Measurements from ENCODE around the gene ACTR3C. TPM values are rescaled to one million over a fixed set of nuclear protein-coding genes. Genes with fewer than 3 reads are reported as not detected.

ACTR3C gene
- 20.7 TPM in 2 replicates for total RNA-seq
- 8.1 TPM for total RNA-seq (2013)
- 4.0 and 5.0 TPM in 2 replicates for polyA plus RNA-seq
- 13.5 and 23.6 TPM in 2 replicates for polyA minus RNA-seq

DNA sequence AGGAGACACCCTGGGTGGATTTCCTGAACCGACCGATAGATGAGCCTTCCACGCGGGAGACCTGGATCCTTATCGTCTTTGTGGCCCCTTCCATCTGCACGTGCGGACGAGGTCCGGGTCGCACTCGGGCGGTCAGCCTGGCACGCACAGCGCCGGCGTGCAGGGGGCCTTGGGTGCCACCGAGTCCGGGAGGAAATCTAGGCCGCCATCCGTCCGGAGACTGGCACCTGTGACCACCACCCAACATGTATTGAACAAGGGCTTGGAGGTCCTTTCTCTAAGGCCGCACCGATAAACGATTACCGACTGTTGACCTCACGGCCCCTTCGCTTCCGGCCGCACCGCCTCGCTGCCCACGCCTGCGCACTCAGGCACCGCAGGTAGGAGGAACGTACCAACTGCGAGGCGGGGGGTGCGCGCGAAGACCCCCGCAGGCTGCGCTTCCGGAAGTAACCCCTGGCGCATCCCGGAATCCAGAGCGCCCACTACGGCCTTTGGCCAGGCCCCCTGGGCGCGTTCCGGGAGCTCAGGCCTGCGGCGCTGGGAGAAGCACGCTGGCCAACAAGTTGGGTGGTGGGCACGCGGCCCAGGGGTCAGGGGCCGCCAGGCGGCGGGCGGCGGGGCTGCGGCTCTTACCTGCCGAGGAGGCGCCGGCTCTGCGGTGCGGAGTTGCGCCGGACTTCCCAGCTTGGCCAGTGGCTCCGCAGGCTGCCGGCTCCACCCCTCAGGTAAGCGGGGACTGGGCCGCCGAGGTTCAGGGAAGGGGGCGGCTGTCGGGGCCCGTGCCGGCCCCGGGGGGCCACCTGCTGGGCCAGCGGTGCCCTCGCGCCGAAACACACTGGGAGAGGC, at the start of gene ACTR3C, which contains the start of gene LRRC61:
Gene ACTR3C, minus strand, starts transcription at position 713 of the 849 bp plus-strand sequence. CDS start 28,249 bp downstream, outside the sequence.
Gene LRRC61, plus strand, starts transcription at position 523 of the 849 bp plus-strand sequence. CDS start 13,507 bp downstream, outside the sequence.
- WGBS (ENCODE audit: insufficient coverage) = 4% methylated on average over 81 of the region's 82 CpGs

More for the DNA sequence above, at the start of gene ACTR3C, which contains the start of gene LRRC61:
- Histone ChIP-seq H3K9ac (ENCODE audit: low read length) (peak within 1 kb of the TSS; percentile 91), H3K79me2 (ENCODE audit: control insufficient read depth, insufficient read depth, low read length) (peaks cover 10% of the 10 kb centered on the region), H3K4me2 (replicated peaks; ENCODE audit: low read depth, low read length, poor library complexity, severe bottlenecking) (peak within 1 kb of the TSS; percentile 86), H3K4me1 (ENCODE audit: control insufficient read depth in 2 of 2, insufficient read depth in 2 of 2, low read length in 2 of 2) (peaks cover 11 to 34% of the 10 kb centered on the region in 2 donors), H3K27me3 (replicated peaks in 1 of 4; ENCODE audit: control extremely low read depth in 1 of 4, control insufficient read depth in 3 of 4, insufficient read depth in 4 of 4, low read length in 3 of 4) (no peaks in the 10 kb centered on the region), H3K9me3 (ENCODE audit: control extremely low read depth in 1 of 3, control insufficient read depth in 2 of 3, insufficient read depth in 1 of 3, low read length in 2 of 3) (peaks cover 0 to 4% (median 0%) of the 10 kb centered on the region in 3 donors), H3K36me3 (replicated peaks in 1 of 2; ENCODE audit: control extremely low read depth in 1 of 2, control insufficient read depth in 1 of 2, extremely low read depth in 1 of 2, insufficient read depth in 2 of 2, low read length in 1 of 2) (peaks cover 0 to 21% of the 10 kb centered on the region in 2 experiments), H3K4me3 (ENCODE audit: control extremely low read depth in 1 of 5, extremely low read depth in 1 of 5, insufficient read depth in 1 of 5, low read depth in 2 of 5, low read length in 4 of 5) (peak within 1 kb of the TSS; percentile 75 to 94 (median 88)), H4K20me1 (ENCODE audit: control insufficient read depth, insufficient read depth, low read length, poor library complexity, severe bottlenecking) (no peaks in the 10 kb centered on the region), H3K27ac (ENCODE audit: low read length in 2 of 2) (peak within 1 kb of the TSS; percentile 82 to 88), H2AFZ (ENCODE audit: insufficient read depth, low read depth, low read length, poor library complexity, severe bottlenecking) (peak within 1 kb of the TSS; percentile 90)
- ChIA-PET CTCF (interaction anchor here (0.8 to 1.0 kb wide), 2 partner anchors 32 to 47 kb away, joined by 3 read pairs; no protein-coding TSS in a partner anchor), POLR2A (interaction anchor here (0.5 to 1.8 kb wide), 2 partner anchors 27 to 43 kb away, joined by 3 to 5 read pairs; no protein-coding TSS in a partner anchor)
- Mint-ChIP-seq H3K27ac (peak within 1 kb of the TSS; percentile 98), H3K4me1 (peaks cover 47% of the 10 kb centered on the region), H3K4me3 (peak within 1 kb of the TSS; percentile 99), H3K9me3 (ENCODE audit: insufficient read depth) (no peaks in the 10 kb centered on the region), H3K27me3 (no peaks in the 10 kb centered on the region)
- no peak for TF ChIP-seq EZH2 (IDR thresholded peaks at IDR 0.05; ENCODE audit: borderline replicate concordance, insufficient read depth, low read depth, low read length, poor library complexity, severe bottlenecking)
- TF ChIP-seq, protein P1, sequence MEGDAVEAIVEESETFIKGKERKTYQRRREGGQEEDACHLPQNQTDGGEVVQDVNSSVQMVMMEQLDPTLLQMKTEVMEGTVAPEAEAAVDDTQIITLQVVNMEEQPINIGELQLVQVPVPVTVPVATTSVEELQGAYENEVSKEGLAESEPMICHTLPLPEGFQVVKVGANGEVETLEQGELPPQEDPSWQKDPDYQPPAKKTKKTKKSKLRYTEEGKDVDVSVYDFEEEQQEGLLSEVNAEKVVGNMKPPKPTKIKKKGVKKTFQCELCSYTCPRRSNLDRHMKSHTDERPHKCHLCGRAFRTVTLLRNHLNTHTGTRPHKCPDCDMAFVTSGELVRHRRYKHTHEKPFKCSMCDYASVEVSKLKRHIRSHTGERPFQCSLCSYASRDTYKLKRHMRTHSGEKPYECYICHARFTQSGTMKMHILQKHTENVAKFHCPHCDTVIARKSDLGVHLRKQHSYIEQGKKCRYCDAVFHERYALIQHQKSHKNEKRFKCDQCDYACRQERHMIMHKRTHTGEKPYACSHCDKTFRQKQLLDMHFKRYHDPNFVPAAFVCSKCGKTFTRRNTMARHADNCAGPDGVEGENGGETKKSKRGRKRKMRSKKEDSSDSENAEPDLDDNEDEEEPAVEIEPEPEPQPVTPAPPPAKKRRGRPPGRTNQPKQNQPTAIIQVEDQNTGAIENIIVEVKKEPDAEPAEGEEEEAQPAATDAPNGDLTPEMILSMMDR (IDR thresholded peaks at IDR 0.05) = no peak
- peak; percentile 79 for DNase-seq
- ATAC-seq (ENCODE audit: low read depth) = peak; percentile 78
- intact Hi-C loops (cut with micrococcal nuclease) = loop anchor here (1.0 to 5.0 kb wide), 5 partner anchors 34 to 112 kb away; partner anchors contain the start of gene ZNF775
